Mucosa of descending colon (tissue), 3 donors: ENCODE results near the gene HEPHL1. TPM values are rescaled to one million over a fixed set of nuclear protein-coding genes. Genes with fewer than 3 reads are reported as not detected.

ENCODE experiments used
- ATAC-seq: fragments of 200-7000 bp; cut with Tn5 transposase; one replicate; pipeline ENCODE4 v1.9.1; 2020; ENCODE audit warnings: mild to moderate bottlenecking, moderate library complexity
- DNase-seq, 3 donors: peaks; one replicate each; pipeline ENCODE4 v3.0.0-alpha.2; 2020
- H3K36me3 ChIP-seq: fragments of 200-600 bp; one replicate; pipeline ENCODE4 v1.8.0; 2021; ENCODE audit warnings: low read depth, mild to moderate bottlenecking
- H3K4me1 ChIP-seq: fragments of 200-600 bp; one replicate; pipeline ENCODE4 v1.8.0; 2021; ENCODE audit warnings: low read depth, mild to moderate bottlenecking
- H3K4me3 ChIP-seq: fragments of 200-600 bp; one replicate; pipeline ENCODE4 v1.8.0; 2021; ENCODE audit warnings: mild to moderate bottlenecking
- H3K9me3 ChIP-seq: fragments of 200-600 bp; one replicate; pipeline ENCODE4 v1.8.0; 2021; ENCODE audit warnings: mild to moderate bottlenecking
- intact Hi-C, 2 donors: fragments of 100-400 bp; cut with DNase I in 1 of 2; cut with micrococcal nuclease in 1 of 2; formaldehyde crosslinking; loops; one replicate each; pipeline versions ENCODE4 v1.11.0 to v1.11.1; 2022; cut with DNase I, micrococcal nuclease
- total RNA-seq, 3 donors: library from RNA; stranded (reverse); fragmentation: NEBNext Ultra II Directional in 2 of 3; extraction: Animal tissue kit (Norgen Biotek cat#: 25700) in 2 of 3; gene quantifications; one replicate each; pipeline versions ENCODE4 v1.2.1 to v1.2.4, GENCODE V29; 2021 to 2023
- TF ChIP-seq, protein P1 (sequence below): fragments of 200-600 bp; IDR thresholded peaks from one replicate; pipeline ENCODE4 v1.8.0; 2022; ENCODE audit warnings: antibody characterized with exemption, mild to moderate bottlenecking
- donor health status: DM: no; HTN: no; CAD: no; lungs with moderate emphysema.
- donor health status: DM: no; HTN: no; CAD: no.
- donor health status: DM: no; HTN: yes; CAD: no.

HEPHL1 gene
- total RNA-seq, 3 donors from 2014 or later, result 0.06 TPM; not detected in 2

DNA sequence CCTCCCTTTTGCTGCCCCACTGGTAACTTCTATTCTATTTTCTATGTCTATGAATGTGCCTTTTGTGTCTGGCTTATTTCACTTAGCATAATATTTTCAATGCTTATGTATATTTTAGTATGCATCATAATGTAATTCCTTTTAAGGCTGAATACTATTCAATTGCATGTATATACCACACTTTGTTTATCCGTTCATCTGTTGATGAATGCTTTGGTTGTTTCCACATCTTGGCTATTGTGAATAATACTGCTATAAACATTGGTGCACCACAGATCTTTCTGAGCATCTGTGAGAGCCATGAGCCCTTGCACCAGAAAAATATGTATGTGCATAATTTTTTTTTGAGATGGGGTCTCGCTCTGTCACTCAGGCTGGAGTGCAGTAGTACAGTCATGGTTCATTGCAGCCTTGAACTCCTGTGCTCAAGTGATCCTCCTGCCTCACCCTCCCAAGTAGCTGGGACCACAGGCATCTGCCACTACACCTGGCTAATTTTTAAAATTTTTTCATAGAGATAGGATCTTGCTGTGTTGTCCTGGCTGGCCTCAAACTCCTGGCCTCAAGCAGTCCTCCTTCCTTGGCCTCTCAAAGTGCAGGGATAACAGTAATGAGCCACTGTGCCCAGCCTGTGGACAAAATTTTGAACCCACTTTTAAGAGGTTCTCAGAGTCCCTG, 27.0 kb downstream of the HEPHL1 start:
- intact Hi-C loops, result no loop called here
- no peaks in the 10 kb centered on the region for H3K9me3 ChIP-seq
- DNase-seq, result no peak
- TF ChIP-seq, protein P1, sequence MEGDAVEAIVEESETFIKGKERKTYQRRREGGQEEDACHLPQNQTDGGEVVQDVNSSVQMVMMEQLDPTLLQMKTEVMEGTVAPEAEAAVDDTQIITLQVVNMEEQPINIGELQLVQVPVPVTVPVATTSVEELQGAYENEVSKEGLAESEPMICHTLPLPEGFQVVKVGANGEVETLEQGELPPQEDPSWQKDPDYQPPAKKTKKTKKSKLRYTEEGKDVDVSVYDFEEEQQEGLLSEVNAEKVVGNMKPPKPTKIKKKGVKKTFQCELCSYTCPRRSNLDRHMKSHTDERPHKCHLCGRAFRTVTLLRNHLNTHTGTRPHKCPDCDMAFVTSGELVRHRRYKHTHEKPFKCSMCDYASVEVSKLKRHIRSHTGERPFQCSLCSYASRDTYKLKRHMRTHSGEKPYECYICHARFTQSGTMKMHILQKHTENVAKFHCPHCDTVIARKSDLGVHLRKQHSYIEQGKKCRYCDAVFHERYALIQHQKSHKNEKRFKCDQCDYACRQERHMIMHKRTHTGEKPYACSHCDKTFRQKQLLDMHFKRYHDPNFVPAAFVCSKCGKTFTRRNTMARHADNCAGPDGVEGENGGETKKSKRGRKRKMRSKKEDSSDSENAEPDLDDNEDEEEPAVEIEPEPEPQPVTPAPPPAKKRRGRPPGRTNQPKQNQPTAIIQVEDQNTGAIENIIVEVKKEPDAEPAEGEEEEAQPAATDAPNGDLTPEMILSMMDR, result no peak
- no peaks in the 10 kb centered on the region for H3K4me1 ChIP-seq
- no peak for ATAC-seq
- H3K36me3 ChIP-seq, result no peaks in the 10 kb centered on the region
- no peak overlapping the region for H3K4me3 ChIP-seq

DNA sequence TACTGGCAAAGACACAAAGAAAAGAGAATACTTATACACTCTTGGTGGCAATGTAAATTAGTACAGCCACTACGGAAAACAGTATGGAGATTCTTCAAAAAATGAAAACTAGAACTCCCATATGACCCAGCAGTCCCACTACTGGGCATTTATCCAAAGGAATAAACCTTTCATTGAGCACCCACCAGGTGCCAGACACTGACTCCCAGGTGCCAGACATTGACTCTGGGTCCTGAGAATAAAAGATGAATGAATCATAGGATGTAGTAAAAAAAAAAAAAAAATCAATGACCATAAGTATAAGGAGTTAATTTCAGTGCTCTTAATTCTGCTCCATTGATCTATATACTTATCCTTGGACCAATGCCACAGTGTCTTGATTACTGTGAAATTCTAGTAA, 28.2 kb downstream of the HEPHL1 start:
- H3K36me3 ChIP-seq, result no peaks in the 10 kb centered on the region
- no peak for ATAC-seq
- intact Hi-C loops, result no loop called here
- no peaks in the 10 kb centered on the region for H3K4me1 ChIP-seq
- no peaks in the 10 kb centered on the region for H3K9me3 ChIP-seq
- no peak for DNase-seq
- H3K4me3 ChIP-seq, result no peak overlapping the region
- TF ChIP-seq, protein P1, result no peak

DNA sequence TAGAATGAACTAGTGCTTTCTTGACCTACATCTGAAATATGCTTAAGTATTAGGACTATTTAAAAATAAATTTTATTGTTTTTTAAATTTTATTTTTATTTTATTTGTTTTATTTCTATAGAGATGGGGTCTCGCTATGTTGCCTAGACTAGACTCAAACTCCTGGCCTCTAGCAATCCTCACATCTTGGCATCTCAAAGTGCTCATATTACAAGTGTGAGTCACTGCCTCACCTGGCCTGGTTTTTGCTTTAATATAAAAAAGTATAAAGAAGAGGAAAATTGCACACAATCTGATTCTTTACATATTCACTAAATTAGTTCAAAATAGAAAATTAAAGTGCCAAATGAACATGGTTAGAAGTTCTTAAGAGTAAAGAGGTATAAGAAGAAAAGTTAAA, 37.5 kb downstream of the HEPHL1 start:
- ATAC-seq (no peak), DNase-seq (no peak)
- Histone ChIP-seq H3K9me3 (no peaks in the 10 kb centered on the region), H3K36me3 (no peaks in the 10 kb centered on the region), H3K4me3 (no peak overlapping the region), H3K4me1 (no peaks in the 10 kb centered on the region)
- TF ChIP-seq, protein P1, result no peak
- intact Hi-C loops, result no loop called here

DNA sequence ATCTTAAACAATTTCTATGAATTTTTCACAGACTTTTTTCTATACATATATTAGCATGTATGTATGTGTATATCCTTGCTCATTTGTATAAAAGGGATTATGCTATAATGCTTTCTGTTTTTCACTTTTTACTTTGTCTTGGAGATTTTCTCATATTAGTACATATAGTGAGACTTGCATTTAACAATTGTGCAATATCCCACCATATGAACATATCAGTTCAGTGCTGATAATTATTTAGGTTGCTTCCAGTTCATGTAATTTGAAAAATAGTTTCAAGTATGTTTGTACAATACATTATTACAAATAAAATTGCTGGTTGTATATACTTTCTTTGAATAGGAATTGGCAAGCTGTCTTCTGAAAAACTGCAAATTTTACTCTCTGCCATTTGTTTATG, 37.9 kb downstream of the HEPHL1 start:
- TF ChIP-seq, protein P1, result no peak
- Histone ChIP-seq H3K4me1 (no peaks in the 10 kb centered on the region), H3K9me3 (no peaks in the 10 kb centered on the region), H3K36me3 (no peaks in the 10 kb centered on the region), H3K4me3 (no peak overlapping the region)
- intact Hi-C loops, result no loop called here
- ATAC-seq (no peak), DNase-seq (no peak)

DNA sequence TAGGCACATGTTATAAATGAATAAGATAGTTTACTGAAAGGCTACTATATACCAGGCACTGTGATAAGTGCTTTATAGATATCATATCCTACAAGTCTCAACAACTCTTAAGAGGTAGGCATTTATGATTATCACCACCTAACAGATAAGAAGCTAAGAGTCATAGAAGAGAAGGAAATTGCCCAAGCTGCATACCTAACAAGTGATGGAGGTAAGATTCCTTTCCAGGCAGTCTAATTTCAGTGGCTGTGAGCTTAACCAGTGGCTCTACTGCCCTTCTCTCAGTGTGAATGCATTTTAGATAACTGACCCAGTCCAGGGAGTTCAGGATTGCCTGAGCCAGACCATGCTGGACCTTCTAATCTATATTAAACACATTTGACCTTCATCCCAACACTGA, 39.2 kb downstream of the HEPHL1 start:
- no peak for DNase-seq
- no peak for ATAC-seq
- no peak overlapping the region for H3K4me3 ChIP-seq
- intact Hi-C loops, result no loop called here
- H3K9me3 ChIP-seq, result no peaks in the 10 kb centered on the region
- TF ChIP-seq, protein P1, result no peak
- no peaks in the 10 kb centered on the region for H3K36me3 ChIP-seq
- H3K4me1 ChIP-seq, result no peaks in the 10 kb centered on the region

DNA sequence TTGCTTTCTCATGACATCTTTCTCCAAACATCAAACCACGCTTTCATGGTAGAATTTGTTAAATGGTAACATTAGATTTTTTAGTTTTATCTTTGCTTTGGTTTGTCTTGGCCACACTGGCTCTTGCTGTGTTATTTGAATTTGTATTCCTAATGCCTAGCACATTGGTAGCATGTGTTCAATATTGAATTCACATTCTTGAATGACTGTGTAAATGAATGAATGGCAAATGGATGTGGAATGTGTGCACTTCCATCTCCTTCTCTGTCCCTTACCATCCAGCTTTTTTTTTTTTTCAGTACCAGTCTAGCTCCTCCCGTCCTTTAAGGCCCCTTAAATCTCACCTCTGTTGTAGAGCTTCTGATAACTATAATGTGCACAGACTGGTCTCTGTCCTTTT, 41.2 kb downstream of the HEPHL1 start:
- TF ChIP-seq, protein P1, result no peak
- Histone ChIP-seq H3K4me3 (no peak overlapping the region), H3K4me1 (no peaks in the 10 kb centered on the region), H3K9me3 (no peaks in the 10 kb centered on the region), H3K36me3 (no peaks in the 10 kb centered on the region)
- no peak for DNase-seq
- intact Hi-C loops, result no loop called here
- ATAC-seq, result no peak
